ENCODE results near the gene HCLS1.
"Not testable (repeated sequence)": the region's sequence is repeated elsewhere in the genome, so short reads cannot be mapped to it uniquely, and the experiment has no call there.

HCLS1 gene

GRCh38 chr3:121698476-121698875 is 37.8 kb upstream of the HCLS1 start:
- H3K9ac ChIP-seq (ENCODE audit: insufficient read length, low read depth): no peak overlapping the region
- no peak overlapping the region for H3K4me3 ChIP-seq (ENCODE audit: insufficient read length, low read depth)
- no peaks in the 10 kb centered on the region for H3K9me3 ChIP-seq (ENCODE audit: insufficient read depth, low read length)
- H3K27me3 ChIP-seq (ENCODE audit: insufficient read depth, insufficient read length): no peaks in the 10 kb centered on the region
- peaks cover 73% of the 10 kb centered on the region for H3K36me3 ChIP-seq (ENCODE audit: insufficient read depth, insufficient read length, low read length)
- DNase-seq (ENCODE audit: low read depth, low spot score): no peak
- no peaks in the 10 kb centered on the region for H3K4me1 ChIP-seq (ENCODE audit: insufficient read depth, insufficient read length)
- no peak for TF ChIP-seq YY1 (IDR thresholded peaks at IDR 0.05; ENCODE audit: insufficient read depth, insufficient read length)
- TF ChIP-seq ZNF274 (IDR thresholded peaks at IDR 0.05; ENCODE audit: low read depth, low read length): no peak

- H3K36me3 ChIP-seq (ENCODE audit: insufficient read depth, insufficient read length, low read length): peaks cover 84% of the 10 kb centered on the region
These were observed 35.5 kb upstream of the HCLS1 start for GRCh38 chr3:121696186-121696585.

GRCh38 chr3:121692010-121692699 is 31.5 kb upstream of the HCLS1 start:
- Histone ChIP-seq H3K9ac (ENCODE audit: insufficient read length, low read depth) (no peak overlapping the region), H3K4me3 (ENCODE audit: insufficient read length, low read depth) (no peak overlapping the region), H3K4me1 (ENCODE audit: insufficient read depth, insufficient read length) (no peaks in the 10 kb centered on the region), H3K36me3 (ENCODE audit: insufficient read depth, insufficient read length, low read length) (peaks cover 68% of the 10 kb centered on the region), H3K27me3 (ENCODE audit: insufficient read depth, insufficient read length) (no peaks in the 10 kb centered on the region), H3K9me3 (ENCODE audit: insufficient read depth, low read length) (peaks cover 4% of the 10 kb centered on the region; the same call in 1 of the 2 replicates)
- DNase-seq (ENCODE audit: low read depth, low spot score): no peak
- no peak for TF ChIP-seq YY1 (IDR thresholded peaks at IDR 0.05; ENCODE audit: insufficient read depth, insufficient read length)
- no peak for TF ChIP-seq ZNF274 (IDR thresholded peaks at IDR 0.05; ENCODE audit: low read depth, low read length)
- no peak for TF ChIP-seq SUZ12 (IDR thresholded peaks at IDR 0.05; ENCODE audit: extremely low read depth, insufficient read depth, insufficient read length)

More at GRCh38 chr3:121696186-121696585, 35.5 kb upstream of the HCLS1 start:
- H3K27me3 ChIP-seq (ENCODE audit: insufficient read depth, insufficient read length): no peaks in the 10 kb centered on the region
- H3K4me1 ChIP-seq (ENCODE audit: insufficient read depth, insufficient read length): no peaks in the 10 kb centered on the region
- H3K9ac ChIP-seq (ENCODE audit: insufficient read length, low read depth): no peak overlapping the region
- TF ChIP-seq ZNF274 (IDR thresholded peaks at IDR 0.05; ENCODE audit: low read depth, low read length): no peak
- TF ChIP-seq SUZ12 (IDR thresholded peaks at IDR 0.05; ENCODE audit: extremely low read depth, insufficient read depth, insufficient read length): no peak
- TF ChIP-seq YY1 (IDR thresholded peaks at IDR 0.05; ENCODE audit: insufficient read depth, insufficient read length): no peak
- no peak overlapping the region for H3K4me3 ChIP-seq (ENCODE audit: insufficient read length, low read depth)
- DNase-seq (ENCODE audit: low read depth, low spot score): no peak
- no peaks in the 10 kb centered on the region for H3K9me3 ChIP-seq (ENCODE audit: insufficient read depth, low read length)

- TF ChIP-seq YY1 (IDR thresholded peaks at IDR 0.05; ENCODE audit: insufficient read depth, insufficient read length) (no peak), SUZ12 (IDR thresholded peaks at IDR 0.05; ENCODE audit: extremely low read depth, insufficient read depth, insufficient read length) (no peak), ZNF274 (IDR thresholded peaks at IDR 0.05; ENCODE audit: low read depth, low read length) (no peak)
- Histone ChIP-seq H3K9me3 (ENCODE audit: insufficient read depth, low read length) (peaks cover 4% of the 10 kb centered on the region; the same call in 1 of the 2 replicates), H3K4me3 (ENCODE audit: insufficient read length, low read depth) (no peak overlapping the region), H3K9ac (ENCODE audit: insufficient read length, low read depth) (no peak overlapping the region), H3K4me1 (ENCODE audit: insufficient read depth, insufficient read length) (no peaks in the 10 kb centered on the region), H3K36me3 (ENCODE audit: insufficient read depth, insufficient read length, low read length) (peaks cover 59% of the 10 kb centered on the region), H3K27me3 (ENCODE audit: insufficient read depth, insufficient read length) (no peaks in the 10 kb centered on the region)
- DNase-seq (ENCODE audit: low read depth, low spot score): no peak
These were observed 30.2 kb upstream of the HCLS1 start for GRCh38 chr3:121690777-121691405.

GRCh38 chr3:121688747-121689146 is 28.0 kb upstream of the HCLS1 start:
- H3K27me3 ChIP-seq (ENCODE audit: insufficient read depth, insufficient read length); H3K9ac ChIP-seq (ENCODE audit: insufficient read length, low read depth); DNase-seq (ENCODE audit: low read depth, low spot score); H3K4me1 ChIP-seq (ENCODE audit: insufficient read depth, insufficient read length); H3K4me3 ChIP-seq (ENCODE audit: insufficient read length, low read depth): not testable (repeated sequence)
- Histone ChIP-seq H3K36me3 (ENCODE audit: insufficient read depth, insufficient read length, low read length) (peaks cover 41% of the 10 kb centered on the region), H3K9me3 (ENCODE audit: insufficient read depth, low read length) (peaks cover 13% of the 10 kb centered on the region; the same call in 1 of the 2 replicates)

- Histone ChIP-seq H3K27me3 (ENCODE audit: insufficient read depth, insufficient read length) (no peaks in the 10 kb centered on the region), H3K9ac (ENCODE audit: insufficient read length, low read depth) (no peak overlapping the region), H3K36me3 (ENCODE audit: insufficient read depth, insufficient read length, low read length) (peaks cover 41% of the 10 kb centered on the region), H3K4me1 (ENCODE audit: insufficient read depth, insufficient read length) (no peaks in the 10 kb centered on the region), H3K9me3 (ENCODE audit: insufficient read depth, low read length) (peaks cover 9% of the 10 kb centered on the region; the same call in 1 of the 2 replicates), H3K4me3 (ENCODE audit: insufficient read length, low read depth) (no peak overlapping the region)
- TF ChIP-seq YY1 (IDR thresholded peaks at IDR 0.05; ENCODE audit: insufficient read depth, insufficient read length) (no peak), SUZ12 (IDR thresholded peaks at IDR 0.05; ENCODE audit: extremely low read depth, insufficient read depth, insufficient read length) (no peak), ZNF274 (IDR thresholded peaks at IDR 0.05; ENCODE audit: low read depth, low read length) (no peak)
- DNase-seq (ENCODE audit: low read depth, low spot score): no peak
These were observed 21.1 kb upstream of the HCLS1 start for GRCh38 chr3:121681792-121682191.

- DNase-seq (ENCODE audit: low read depth, low spot score): no peak
- Histone ChIP-seq H3K4me1 (ENCODE audit: insufficient read depth, insufficient read length) (no peaks in the 10 kb centered on the region), H3K36me3 (ENCODE audit: insufficient read depth, insufficient read length, low read length) (peaks cover 67% of the 10 kb centered on the region), H3K27me3 (ENCODE audit: insufficient read depth, insufficient read length) (no peaks in the 10 kb centered on the region), H3K4me3 (ENCODE audit: insufficient read length, low read depth) (no peak overlapping the region), H3K9me3 (ENCODE audit: insufficient read depth, low read length) (no peaks in the 10 kb centered on the region), H3K9ac (ENCODE audit: insufficient read length, low read depth) (no peak overlapping the region)
- TF ChIP-seq SUZ12 (IDR thresholded peaks at IDR 0.05; ENCODE audit: extremely low read depth, insufficient read depth, insufficient read length): no peak
- no peak for TF ChIP-seq ZNF274 (IDR thresholded peaks at IDR 0.05; ENCODE audit: low read depth, low read length)
- no peak for TF ChIP-seq YY1 (IDR thresholded peaks at IDR 0.05; ENCODE audit: insufficient read depth, insufficient read length)
These were observed 16.4 kb upstream of the HCLS1 start for GRCh38 chr3:121677141-121677540.
